ENCODE results near the gene ZFAND2A. TPM values are rescaled to one million over a fixed set of nuclear protein-coding genes. Genes with fewer than 3 reads are reported as not detected.

Gene ZFAND2A
- polyA plus RNA-seq, 2 of the 4 experiments (the other 2 are of a cell fraction): 44.1 to 88.6 TPM

DNA sequence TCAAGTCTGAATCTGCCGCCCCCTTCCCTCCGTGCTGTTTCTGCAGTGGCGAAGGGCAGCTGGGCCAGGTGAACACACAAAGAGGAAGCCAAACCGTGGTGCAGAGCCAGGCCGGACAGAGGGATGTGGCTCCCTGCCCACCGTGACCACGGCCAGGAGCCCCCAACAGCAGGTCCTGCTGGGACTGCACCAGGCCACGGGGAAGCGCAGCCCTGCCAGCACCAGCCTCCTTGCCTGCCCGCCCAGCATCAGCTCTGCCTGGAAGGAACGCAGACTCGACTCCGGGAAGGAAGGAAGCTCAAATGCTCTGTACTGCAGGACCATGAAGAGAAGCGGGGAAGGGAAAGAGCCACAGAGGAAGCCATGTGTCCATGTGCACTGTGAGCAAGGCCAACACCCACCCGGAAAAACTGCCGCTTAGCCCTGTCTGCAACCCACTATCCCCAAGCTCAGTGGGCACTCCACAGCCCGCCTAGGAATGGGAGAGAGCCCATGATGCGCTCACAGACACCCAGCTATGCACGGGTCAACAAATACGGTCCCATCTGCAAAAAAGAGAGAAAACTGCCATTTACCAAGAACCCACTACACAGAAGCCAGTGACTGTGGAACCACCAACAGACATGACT, 53.1 kb downstream of the ZFAND2A start:
- 92% methylated on average over 16 of the region's 20 CpGs for WGBS (ENCODE audit: missing lambda C conversion rate)
- CTCF ChIA-PET: interaction anchor here (0.9 to 9.6 kb wide), 9 partner anchors 11 to 199 kb away, joined by 3 to 102 read pairs (median 3); partner anchors contain the start of gene GPER1
- H3K4me2 ChIP-seq: no peak overlapping the region
- FAIRE-seq (no peak), DNase-seq (ENCODE audit: low read depth in 1 of 2, low spot score in 1 of 2) (no peak), ATAC-seq (no peak)
- no peaks in the 10 kb centered on the region for H3K9me3 ChIP-seq
- H3K4me3 ChIP-seq: no peak overlapping the region
- H3K4me1 ChIP-seq: no peaks in the 10 kb centered on the region
- H3K27ac ChIP-seq: no peak overlapping the region
- POLR2A ChIA-PET: no interaction called here
- no peak for TF ChIP-seq MAZ (IDR thresholded peaks at IDR 0.05; ENCODE audit: borderline replicate concordance, low read depth, low read length)
- no peak for TF ChIP-seq FOSL2 (IDR thresholded peaks at IDR 0.05)
- no peak for TF ChIP-seq FOSL2 (CRISPR knock-in tag; IDR thresholded peaks at IDR 0.05)
- TF ChIP-seq MYC (IDR thresholded peaks at IDR 0.05; ENCODE audit: borderline replicate concordance, low read length): no peak
- no peak for TF ChIP-seq HEYL (CRISPR knock-in tag; IDR thresholded peaks at IDR 0.05)
- no peak for TF ChIP-seq RARB (CRISPR knock-in tag; IDR thresholded peaks at IDR 0.05)
- no peak for TF ChIP-seq CHD2 (IDR thresholded peaks at IDR 0.05; ENCODE audit: low read length, partially characterized antibody)

GRCh38 chr7:1106063-1106792, 53.8 kb downstream of the ZFAND2A start:
- no peak for ATAC-seq
- H3K27ac ChIP-seq: no peak overlapping the region
- POLR2A ChIA-PET: no interaction called here
- no peak overlapping the region for H3K4me3 ChIP-seq
- no peaks in the 10 kb centered on the region for H3K9me3 ChIP-seq
- no peak for TF ChIP-seq RFX5 (IDR thresholded peaks at IDR 0.05)
- TF ChIP-seq FOSB (CRISPR knock-in tag; IDR thresholded peaks at IDR 0.05): no peak
- no peak for TF ChIP-seq JUNB (IDR thresholded peaks at IDR 0.05)
- H3K4me2 ChIP-seq: no peak overlapping the region
- CTCF ChIA-PET: interaction anchor here (0.9 to 9.6 kb wide), 8 partner anchors 11 to 198 kb away, joined by 3 to 102 read pairs (median 3); partner anchors contain the start of gene GPER1
- FAIRE-seq: no peak
- 92% methylated on average over 27 of the region's 27 CpGs for WGBS (ENCODE audit: missing lambda C conversion rate)
- H3K4me1 ChIP-seq: no peaks in the 10 kb centered on the region
- no peak for DNase-seq (ENCODE audit: low read depth in 1 of 2, low spot score in 1 of 2)

GRCh38 chr7:1105189-1105588, 54.8 kb downstream of the ZFAND2A start:
- CTCF ChIA-PET: interaction anchor here (0.7 to 9.6 kb wide), 5 partner anchors 10 to 71 kb away, joined by 3 to 102 read pairs (median 9); partner anchors contain the start of gene GPER1
- POLR2A ChIA-PET: no interaction called here

GRCh38 chr7:1104516-1105179, 55.3 kb downstream of the ZFAND2A start:
- ATAC-seq (no peak), FAIRE-seq (no peak), DNase-seq (ENCODE audit: low read depth in 1 of 2, low spot score in 1 of 2) (no peak)
- Histone ChIP-seq H3K27ac (no peak overlapping the region), H3K4me1 (no peaks in the 10 kb centered on the region), H3K9me3 (no peaks in the 10 kb centered on the region), H3K4me2 (no peak overlapping the region), H3K4me3 (no peak overlapping the region)
- WGBS (ENCODE audit: missing lambda C conversion rate): 97% methylated on average over 13 of the region's 13 CpGs
- CTCF ChIA-PET: interaction anchor here (0.7 to 9.6 kb wide), 7 partner anchors 9 to 308 kb away, joined by 3 to 102 read pairs (median 4); partner anchors contain the start of gene GPER1
- TF ChIP-seq JUNB (IDR thresholded peaks at IDR 0.05): no peak
- TF ChIP-seq, protein P1, sequence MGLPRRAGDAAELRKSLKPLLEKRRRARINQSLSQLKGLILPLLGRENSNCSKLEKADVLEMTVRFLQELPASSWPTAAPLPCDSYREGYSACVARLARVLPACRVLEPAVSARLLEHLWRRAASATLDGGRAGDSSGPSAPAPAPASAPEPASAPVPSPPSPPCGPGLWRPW (IDR thresholded peaks at IDR 0.05): no peak
- POLR2A ChIA-PET: no interaction called here

More at GRCh38 chr7:1105189-1105588, 54.8 kb downstream of the ZFAND2A start:
- 91% methylated on average over 11 of the region's 11 CpGs for WGBS (ENCODE audit: missing lambda C conversion rate)
- H3K9me3 ChIP-seq: no peaks in the 10 kb centered on the region
- H3K27ac ChIP-seq: no peak overlapping the region
- TF ChIP-seq HOXB5 (CRISPR knock-in tag; IDR thresholded peaks at IDR 0.05): no peak
- DNase-seq (ENCODE audit: low read depth in 1 of 2, low spot score in 1 of 2): no peak
- no peak for ATAC-seq
- no peak for FAIRE-seq
- H3K4me1 ChIP-seq: no peaks in the 10 kb centered on the region
- no peak overlapping the region for H3K4me3 ChIP-seq
- H3K4me2 ChIP-seq: no peak overlapping the region

DNA sequence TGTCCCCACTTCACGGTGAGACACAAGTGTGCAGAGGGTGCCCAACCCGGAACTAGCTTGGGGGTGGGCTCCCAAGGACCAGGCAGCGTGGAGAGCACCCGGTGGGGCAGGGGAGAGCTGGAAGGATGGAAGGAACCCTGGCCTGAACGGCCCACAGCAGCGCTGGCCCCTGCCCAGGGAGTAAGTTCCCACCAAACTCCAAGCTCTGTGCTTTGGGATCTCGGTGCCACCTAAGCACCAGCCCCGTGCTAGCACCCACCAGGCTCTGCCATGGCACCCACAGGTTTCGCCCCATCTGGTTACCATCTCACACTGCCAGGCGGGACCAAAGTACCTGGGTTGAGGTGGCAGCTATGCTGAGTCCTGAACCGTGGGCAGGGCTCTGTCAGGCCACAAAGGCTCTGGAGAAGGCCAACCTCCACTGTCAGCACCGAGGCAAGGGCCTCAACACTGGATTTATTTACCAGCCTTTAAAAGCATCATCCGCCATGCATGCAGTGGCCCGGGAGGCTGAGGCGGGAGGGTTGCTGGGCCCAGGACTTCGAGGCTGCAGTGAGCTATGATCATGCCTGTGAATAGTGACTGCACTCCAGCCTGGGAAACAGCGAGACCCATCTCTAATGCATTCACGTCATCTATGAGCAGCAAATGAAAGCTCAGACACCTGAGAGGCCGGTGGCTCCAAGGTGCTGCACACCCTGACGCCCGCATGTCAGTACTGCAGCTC, 56.0 kb downstream of the ZFAND2A start:
- no peak for FAIRE-seq
- ChIA-PET POLR2A (no interaction called here), CTCF (interaction anchor here (0.8 to 9.6 kb wide), 6 partner anchors 8 to 309 kb away, joined by 3 to 102 read pairs (median 6); partner anchors contain the start of gene GPER1)
- WGBS (ENCODE audit: missing lambda C conversion rate): 91% methylated on average over 18 of the region's 21 CpGs
- H3K4me1 ChIP-seq: no peaks in the 10 kb centered on the region
- no peak for ATAC-seq
- TF ChIP-seq FOSB (CRISPR knock-in tag; IDR thresholded peaks at IDR 0.05) (no peak), CBX2 (IDR thresholded peaks at IDR 0.05; ENCODE audit: borderline replicate concordance, low read depth) (no peak), TP53 (CRISPR knock-in tag; IDR thresholded peaks at IDR 0.05) (no peak), JUNB (IDR thresholded peaks at IDR 0.05) (no peak), ZNF302 (CRISPR knock-in tag; IDR thresholded peaks at IDR 0.05) (no peak), RFX5 (IDR thresholded peaks at IDR 0.05) (no peak), SMC3 (IDR thresholded peaks at IDR 0.05) (no peak), ZC3H11A (IDR thresholded peaks at IDR 0.05) (no peak), EHMT2 (IDR thresholded peaks at IDR 0.05; ENCODE audit: low read depth) (no peak), PHF8 (IDR thresholded peaks at IDR 0.05; ENCODE audit: borderline replicate concordance, low read depth) (no peak), CHD4 (IDR thresholded peaks at IDR 0.05; ENCODE audit: borderline replicate concordance) (no peak)
- TF ChIP-seq, protein P2, sequence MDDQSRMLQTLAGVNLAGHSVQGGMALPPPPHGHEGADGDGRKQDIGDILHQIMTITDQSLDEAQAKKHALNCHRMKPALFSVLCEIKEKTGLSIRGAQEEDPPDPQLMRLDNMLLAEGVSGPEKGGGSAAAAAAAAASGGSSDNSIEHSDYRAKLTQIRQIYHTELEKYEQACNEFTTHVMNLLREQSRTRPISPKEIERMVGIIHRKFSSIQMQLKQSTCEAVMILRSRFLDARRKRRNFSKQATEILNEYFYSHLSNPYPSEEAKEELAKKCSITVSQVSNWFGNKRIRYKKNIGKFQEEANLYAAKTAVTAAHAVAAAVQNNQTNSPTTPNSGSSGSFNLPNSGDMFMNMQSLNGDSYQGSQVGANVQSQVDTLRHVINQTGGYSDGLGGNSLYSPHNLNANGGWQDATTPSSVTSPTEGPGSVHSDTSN (IDR thresholded peaks at IDR 0.05): no peak
- no peak overlapping the region for H3K4me3 ChIP-seq
- no peaks in the 10 kb centered on the region for H3K9me3 ChIP-seq
- no peak overlapping the region for H3K27ac ChIP-seq
- no peak overlapping the region for H3K4me2 ChIP-seq
- DNase-seq (ENCODE audit: low read depth in 1 of 2, low spot score in 1 of 2): no peak
